Measurements from ENCODE around the gene USP20.
"Not testable (repeated sequence)": the region's sequence is repeated elsewhere in the genome, so short reads cannot be mapped to it uniquely, and the experiment has no call there.

Gene USP20

DNA sequence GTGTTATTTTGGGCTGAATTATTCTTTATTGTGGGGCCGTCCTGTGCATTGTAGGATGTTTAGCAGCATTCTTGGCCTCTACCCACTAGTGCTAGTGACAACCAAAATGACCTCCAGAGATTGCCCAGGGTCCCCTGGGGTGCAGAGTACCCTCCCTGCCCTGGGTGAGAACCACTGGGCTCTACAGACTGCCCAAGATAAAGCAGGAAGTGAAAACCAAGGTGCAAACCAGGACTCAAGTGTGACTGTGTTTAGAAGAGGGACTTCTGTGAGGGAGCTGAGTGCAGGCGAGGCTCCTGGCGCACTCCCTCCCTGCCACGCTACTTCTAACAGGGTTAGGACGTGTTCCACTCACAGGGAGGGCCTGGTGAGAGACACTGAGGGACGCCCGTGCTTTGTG lies 41.6 kb downstream of the USP20 start:
- no peak for DNase-seq

DNA sequence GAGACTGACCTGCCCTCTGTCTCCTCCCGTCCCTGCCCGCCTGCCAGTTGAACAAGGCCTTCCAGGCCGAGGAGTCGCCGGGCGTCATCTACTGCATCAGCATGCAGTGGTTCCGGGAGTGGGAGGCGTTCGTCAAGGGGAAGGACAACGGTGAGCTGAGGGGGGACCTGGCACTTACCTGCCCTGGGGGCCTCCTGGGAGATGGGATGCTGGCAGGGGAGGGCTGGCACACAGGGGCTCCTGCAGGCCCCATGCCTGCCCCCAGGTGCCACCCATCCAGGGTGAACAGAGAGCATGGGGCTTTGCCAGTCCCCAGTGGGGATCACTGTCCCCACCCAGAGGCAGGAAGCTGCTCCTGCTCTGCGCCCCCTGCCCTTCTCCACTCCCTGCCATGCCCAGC lies 43.0 kb downstream of the USP20 start:
- no peak for DNase-seq

DNA sequence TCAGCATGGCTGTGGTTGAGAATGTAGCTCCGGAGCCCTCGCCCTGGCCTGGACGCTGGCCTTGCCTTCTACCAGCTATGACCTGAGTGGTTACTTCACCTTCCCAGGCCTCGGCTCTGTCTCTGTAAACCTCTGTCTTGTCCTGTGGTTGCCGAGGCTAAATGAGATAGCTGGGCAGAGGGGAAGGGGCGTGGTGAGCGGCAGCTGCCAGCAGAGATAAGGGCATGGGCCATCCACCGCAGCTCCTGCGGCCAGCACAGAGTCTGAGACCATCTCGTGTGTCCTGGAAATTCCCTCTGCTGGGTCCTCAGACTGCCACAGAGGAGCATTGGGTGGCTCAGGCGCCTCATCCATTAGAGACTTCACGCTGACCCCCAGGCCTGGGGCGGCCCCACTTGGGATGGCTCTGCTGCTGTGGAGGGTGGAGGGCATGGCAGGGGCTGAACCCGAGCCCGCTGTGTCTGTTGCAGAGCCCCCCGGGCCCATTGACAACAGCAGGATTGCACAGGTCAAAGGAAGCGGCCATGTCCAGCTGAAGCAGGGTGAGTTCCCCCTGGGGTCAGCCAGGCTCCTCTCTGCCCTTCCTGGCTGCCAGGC lies 43.9 kb downstream of the USP20 start:
- DNase-seq, result no peak

DNA sequence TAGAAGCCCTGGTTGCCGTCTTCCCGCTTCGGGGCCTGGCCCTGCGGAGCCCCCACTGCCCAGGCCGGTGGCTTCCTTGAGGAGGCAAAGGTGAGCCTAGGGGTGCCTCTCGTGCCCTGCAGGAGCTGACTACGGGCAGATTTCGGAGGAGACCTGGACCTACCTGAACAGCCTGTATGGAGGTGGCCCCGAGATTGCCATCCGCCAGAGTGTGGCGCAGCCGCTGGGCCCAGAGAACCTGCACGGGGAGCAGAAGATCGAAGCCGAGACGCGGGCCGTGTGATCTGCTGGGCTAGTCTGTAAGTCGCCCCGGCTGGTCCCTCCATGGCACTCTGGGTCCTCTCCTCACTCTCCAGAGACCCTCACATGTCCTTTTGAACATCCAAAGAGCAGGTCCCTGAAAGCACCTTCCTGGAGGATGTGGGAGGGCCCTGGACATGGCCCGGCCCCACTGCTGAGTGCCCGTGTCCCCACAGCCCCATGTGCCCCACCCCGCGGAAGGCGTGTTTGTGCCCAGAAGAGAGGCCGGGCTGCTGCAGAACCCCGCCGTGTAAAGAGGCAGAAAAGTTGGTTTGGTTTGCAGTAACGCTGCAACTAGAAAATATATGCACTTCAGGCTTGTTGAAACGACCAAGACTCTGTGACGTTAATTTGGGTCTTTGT lies 44.9 kb downstream of the USP20 start:
- no peak for DNase-seq

DNA sequence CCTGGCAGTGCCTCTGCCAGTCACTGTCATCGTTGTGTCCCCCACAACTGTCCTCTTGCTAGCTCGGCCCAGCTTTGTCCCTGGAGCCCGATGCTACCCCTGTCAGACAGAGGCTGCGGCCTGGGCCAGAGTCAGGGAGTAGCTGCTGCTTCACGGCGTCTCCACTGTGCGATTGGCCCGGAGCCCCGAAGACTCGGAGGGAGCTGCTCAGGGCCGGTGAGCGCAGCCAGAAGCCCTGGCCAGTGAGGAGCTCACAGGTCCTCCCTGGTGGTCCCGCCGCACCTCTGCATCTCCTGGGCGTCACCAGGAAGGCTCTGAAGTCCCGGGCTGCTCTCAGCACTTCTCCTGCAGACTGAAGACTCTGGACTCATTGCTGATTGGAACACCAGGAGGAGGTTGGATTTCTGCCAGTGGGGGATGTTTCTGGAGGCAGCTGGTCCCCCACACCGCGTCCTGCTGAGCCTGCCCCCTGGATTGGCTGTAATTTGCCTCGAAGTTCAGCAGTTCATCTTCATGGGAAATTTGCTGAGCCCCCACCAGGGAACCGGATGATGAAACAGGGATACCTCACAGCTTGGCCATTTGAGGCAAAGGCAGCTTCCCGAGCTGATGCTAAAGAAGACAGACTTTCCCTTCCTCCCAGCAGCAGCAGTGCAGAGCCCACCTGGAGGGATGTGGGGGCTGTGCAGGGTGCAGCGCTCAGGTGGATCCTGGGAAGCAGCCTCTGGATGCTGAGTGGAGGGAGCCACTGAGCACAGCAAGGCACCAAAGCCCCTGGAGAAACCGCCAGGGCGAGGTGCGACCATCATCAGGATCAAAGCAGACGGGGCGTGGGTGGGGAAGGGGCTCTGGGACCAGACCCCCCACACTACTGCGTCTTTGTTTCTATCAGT lies 45.6 kb downstream of the USP20 start:
- no peak for DNase-seq

DNA sequence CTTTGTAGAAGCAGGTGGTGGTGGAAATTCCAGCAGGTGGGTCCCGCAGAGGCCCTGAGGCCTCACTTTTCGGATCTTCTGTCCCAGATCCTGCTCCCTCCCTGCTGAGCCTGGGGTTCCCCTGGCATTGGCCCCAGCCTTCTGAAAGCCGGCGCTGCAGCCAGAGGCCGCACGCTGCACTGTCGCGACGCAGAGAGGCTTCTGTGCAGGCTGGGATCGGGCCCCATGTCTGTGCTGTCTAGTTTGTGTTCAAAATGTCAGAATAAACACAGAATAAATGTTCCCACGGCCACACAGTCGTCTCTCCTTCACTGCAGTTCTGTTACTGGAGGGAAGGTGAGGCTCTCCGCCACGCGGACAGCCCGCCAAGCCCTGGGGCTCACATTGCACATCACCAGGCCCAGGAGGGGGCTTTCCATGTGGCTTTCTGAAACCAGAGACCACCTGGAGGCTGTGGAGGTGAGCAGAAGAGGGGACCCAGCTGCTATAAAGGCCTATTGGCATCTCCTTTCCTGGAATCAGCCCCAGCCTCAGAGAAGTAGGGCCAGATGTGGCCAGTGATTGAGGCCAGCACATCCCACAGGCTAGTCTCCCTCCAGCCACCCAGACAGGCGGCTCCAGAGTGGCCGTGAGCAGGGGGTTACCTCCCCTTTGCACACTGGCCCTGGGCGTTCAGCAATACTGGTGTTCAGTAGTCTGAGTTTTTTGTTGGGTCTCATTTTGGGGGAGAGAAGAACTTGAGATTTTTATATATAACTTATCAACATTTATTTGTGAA lies 46.5 kb downstream of the USP20 start:
- no peak for DNase-seq

DNA sequence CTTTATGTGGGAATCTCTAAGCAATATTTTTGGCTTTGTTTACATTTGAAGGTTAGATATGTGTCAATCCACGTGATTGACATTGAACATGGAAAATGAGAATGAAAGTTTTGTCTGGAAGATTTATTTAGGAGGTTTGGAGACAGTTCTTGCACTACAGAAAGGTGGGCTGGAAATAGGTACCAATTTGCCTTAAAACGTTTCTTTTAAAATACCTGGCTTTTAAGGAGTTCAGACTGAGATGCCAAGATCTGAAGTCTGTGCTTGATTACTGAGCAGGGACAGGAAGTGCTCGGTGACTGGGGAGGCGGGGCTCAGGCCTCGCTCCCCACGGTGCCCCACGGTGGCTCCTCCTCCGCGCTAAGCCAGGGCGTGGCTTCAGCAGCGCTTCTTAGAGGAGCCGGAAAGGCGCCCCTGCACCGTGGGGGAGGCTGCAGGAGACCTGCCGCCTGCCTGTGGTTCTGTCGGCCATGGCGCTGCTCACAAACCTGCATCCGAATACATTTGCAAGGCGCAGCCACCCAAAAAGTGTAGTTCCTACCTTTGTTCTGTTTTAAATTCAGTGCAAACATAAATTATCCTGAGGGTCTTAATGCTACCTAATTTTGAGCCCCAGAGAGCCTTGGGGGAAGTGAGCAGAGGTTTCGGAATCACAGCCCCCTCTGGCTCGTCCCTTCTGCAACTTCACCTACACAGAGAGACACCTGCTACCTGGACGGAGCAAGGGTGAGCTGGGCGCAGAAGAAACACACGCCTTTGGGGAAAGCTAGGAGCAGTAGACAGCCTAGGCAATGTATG lies 49.2 kb downstream of the USP20 start:
- DNase-seq, result peak; percentile 96

DNA sequence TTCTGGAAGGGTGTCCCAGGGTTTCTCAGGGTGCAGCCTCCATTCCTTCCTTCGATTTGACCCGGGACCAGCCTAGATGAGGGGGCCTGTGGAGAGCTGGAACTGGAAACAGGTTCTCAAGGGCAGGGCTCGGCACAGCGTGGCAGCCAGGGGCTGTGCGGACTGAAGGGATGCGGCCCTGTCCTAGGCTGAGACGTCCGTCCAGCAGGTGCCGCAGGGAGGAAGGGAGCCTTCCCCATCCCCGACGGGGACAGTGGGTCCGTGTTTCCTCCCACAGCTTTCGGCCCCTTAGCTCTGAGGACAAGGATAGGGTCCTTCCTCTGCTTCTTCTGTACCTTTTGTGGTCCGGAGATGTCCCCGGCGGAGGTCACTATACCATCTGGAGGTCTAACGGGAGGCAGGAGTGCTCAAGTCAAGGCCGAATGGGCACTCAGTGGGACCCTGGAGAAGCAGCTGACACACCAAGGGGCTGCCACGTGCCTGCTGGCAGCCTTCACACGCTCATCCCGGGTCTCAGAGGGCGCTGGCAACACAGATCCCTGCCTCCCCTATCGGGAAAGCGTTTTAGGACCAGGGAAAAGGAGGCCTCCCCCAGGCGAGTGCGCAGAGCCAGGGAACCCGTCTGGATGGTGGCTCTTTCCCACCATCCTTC lies 49.9 kb downstream of the USP20 start:
- peak; percentile 64 for DNase-seq

DNA sequence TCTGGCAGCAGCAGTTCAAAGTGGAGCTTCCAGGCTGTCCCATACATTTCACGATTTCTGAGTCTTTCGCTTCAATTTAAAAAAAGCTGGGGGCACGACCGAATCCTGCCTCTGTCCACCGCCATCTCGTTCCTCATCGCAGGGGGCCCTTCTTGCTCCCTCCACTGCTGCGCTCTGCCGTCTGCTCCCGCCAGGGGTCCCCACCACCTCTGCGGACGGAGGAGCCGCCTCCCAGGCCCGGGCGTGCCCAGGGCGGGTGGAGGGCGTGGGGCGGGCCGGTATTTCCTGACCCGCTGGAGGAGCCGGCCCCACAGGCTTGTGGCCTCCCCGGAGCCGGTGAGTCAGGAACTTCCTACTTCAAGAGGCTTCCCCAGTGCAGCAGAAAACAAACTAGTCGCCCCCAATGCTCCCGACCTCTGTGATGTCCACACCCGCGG lies 50.4 kb downstream of the USP20 start:
- DNase-seq, result peak; percentile 94

DNA sequence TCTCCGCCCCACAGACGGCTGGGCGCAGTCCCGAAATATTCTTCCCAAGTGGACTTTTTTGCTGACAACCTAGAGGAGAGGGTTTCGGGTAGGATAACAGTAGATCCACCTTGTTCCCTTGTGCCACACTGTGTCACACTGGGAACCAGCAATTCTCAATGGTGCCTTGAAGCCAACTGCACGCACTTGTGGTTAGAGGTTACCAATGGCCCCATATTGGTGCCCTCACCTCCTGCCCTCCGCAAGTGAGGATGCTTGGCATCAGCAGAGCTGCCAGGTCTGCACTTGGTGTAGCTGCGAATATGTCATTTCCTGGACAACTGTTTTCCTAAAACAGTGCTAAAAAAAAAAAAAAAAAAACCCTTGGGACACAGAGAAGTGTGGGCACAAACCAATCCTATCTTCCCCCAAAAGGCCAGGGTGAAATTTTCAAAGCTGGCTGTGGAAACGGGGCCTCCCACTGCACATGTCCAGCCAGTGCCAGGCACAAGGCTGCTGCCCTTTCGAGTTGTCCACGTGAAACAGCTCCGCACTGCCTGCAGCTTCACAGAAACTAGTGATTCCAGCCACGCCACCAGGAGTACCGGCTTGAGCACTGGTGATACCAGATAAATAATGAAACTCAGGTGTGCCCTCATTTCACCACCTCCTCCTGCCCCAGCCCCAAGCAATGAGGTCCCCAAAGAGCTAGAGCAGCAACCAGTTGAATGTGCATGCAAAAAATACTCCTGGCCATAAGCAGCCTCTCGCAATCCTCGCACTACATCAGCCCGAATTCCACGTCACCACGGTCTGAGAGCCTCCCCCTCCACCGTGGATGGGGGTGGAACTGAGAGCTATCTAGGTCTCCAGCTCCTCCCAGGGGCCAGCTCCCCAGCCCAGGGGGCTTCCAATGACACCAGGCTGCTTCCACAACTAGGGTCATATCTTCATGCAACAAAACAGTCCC lies 51.2 kb downstream of the USP20 start:
- peak; percentile 78 for DNase-seq

DNA sequence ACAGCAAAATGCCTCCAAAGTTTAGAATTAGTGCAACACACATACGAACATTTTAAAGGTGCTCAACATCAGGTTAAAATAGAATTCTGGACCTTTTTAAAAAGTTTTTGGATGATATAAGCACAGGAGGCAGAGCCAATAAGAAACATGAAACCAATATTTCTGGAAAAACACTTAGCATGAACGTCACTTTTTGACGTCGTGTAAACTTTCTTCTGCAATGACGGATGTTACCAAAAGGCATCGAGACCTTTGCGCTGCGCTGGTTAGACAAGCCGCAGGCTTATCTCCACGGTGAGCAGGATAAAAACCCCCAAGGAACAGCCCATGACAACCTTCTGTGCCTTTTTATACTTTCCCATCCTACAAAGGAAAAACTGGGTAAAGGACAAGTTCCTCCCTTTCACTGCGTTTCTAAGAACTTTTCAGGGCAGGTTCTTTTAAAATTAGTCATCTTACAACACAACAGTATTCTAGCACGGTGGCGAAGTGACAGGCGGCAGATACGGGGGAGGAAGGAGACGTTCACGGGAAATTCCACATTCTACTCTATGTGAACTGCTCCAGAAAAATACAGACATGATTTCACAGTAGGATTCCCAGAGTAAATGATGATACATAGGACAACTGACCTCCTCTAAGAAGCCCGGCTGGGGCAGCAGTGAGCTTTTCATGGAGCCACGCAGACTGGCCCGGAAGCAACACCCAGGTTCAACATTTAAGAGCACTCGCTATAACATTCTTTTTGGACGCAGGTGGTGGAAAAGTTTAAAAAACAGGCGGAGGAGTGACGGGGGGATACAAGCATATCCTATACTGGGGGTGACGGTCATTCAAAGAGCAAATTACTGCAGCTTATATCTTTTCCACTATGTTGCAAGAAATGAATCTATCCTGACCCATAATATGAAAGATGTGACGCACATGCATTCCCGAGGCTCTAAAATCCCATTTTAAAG lies 52.4 kb downstream of the USP20 start:
- DNase-seq, result peak; percentile 75

DNA sequence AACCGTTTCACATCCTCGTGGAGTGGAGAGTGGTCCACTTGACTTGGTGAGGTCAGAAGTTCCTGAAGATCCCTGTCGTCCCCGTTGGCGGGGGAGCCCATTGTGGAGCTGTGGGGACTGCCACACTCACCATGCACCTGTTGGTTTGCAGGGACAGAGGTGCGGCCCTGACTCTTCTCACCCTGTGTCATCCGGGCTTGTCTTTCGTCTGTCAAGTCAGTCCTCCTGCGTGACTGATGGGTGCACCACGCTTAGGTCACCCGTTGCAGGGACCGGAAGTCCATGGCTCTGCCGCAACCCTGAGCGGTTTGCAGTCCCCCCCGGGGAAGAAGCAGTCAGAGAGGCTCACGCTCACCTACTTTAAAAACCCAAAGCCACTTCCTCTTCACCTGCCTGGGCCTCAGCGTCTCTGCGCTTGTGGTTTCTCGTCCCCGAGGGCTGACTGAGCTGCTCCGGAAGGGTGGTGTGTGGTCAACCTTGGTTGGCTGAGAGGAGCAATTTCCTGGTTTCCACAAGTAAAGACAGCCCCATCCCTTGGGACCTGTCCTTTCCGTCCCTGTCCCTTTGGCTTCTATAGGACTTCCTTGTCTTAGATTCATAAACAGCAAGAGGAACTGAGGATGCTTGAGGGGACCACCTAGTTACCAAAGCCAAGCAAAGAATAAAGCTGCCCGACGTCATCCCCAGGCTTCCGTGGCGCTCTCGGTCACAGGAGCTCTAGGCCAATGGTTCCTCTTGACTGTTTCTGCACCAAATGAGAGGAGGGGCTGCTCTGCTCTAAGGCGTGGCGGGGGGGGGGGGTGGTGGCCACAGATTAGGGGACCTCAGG lies 53.2 kb downstream of the USP20 start:
- peak; percentile 88 for DNase-seq

DNA sequence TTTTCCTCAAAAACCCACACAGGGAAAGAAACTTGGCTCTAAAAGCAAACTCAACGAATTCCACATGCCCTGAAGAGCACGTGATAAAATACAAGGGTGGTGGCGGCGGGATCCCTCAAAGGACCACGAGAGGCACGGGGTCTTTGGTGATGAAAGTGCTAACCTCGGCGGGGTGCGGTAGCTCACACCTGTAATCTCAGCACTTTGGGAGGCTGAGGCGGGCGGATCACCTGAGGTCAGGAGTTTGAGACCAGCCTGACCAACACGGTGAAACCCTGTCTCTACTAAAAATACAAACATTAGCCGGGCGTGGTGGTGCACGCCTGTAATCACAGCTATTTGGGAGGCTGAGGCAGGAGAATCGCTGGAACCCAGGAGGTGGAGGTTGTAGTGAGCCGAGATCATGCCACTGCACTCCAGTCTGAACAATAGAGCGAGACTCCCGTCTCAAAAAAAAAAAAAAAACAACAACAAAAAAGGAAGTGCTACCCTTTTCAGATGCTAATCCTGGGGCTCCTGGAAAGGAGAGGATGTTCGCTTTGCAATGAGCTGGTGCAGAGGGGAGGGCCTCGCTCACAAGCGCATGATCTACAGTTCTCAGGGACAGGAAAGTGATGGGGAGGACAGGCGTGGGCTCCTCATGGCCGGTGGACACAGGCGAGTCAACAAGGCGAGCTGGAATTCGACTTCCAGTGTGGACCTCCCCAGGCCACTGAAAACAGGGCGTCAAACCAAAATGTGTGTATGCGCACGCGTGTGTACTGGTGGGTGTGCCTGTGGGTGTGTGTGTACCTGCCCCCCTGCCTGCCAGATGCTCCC lies 54.1 kb downstream of the USP20 start:
- DNase-seq, result peak; percentile 58

DNA sequence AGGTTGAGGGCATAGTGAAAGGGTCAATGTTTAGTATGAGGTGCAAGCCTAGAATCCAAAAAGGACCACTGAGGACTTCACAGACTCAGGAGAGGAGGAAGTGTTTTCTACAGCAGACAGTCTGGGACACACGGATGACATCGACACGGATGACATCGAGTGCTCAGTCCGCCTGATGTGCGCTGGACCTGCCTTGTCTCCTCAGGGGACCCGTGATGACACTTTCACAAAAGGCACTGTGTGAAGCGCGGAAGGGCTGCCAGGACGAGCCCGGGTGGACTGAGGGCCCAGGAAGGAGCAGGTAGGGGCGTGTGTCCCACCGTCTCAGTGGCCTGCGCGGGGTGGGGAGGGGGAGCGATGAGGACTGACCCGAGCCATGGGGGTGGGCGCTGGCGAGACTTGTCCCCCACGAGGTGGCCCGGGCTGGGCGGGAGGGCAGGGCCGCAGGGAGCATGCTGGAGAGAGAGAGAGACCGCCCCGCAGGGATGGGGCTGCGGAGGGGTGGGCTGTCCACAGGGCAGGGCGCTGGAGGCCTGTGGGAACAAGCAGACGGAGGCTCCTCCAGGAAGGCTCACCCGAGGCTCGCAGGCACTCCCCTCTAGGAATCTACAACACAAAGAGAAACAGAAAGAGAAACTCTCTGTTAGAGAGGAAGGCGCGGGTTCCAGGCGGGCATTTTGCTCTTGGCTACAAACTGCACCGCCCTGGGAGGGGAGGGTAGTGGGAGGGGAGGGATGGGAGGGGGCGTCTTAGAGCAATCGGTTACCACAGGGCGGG lies 54.9 kb downstream of the USP20 start:
- peak; percentile 65 for DNase-seq

DNA sequence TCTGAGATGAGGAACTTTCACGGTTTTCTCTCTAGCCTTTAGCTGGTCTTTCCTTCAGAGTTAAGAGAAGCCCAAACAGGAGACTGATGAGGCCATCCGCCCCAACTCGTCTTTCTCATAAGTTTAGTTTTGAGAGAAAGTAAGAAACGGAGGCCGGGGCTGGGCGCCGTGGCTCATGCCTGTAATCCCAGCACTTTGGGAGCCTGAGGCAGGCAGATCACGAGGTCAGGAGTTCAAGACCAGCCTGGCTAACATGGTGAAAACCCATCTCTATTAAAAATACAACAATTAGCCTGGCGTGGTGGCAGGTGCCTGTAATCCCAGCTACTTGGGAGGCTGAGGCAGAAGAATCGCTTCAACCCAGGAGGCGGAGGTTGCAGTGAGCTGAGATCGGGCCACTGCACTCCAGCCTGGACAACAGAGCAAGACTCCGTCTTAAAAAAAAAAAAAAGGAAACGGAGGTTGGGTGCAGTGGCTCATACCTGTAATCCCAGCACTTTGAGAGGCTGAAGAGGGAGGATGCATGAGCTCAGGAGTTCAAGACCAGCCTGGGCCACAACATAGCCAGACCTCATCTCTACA lies 55.6 kb downstream of the USP20 start:
- not testable (repeated sequence) for DNase-seq

DNA sequence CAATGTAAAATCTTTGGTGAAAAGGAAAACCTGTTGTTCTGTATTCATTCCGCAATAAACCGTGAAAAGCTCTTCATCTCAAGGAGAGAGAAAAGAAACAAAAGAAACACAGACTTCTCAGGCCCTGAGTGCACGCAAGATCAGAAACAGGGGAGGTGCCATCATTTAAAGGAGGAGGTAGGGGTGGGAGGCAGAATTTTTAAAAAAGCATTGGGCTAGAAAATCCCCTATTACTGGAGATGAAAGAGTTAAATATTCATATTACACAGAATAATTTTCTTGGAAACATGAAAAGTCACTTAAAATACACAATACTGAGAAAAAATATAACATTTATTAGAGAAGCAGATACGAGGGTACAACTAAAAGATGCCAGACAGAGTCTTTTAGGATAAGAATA lies 56.3 kb downstream of the USP20 start:
- DNase-seq, result no peak
